ENCODE results near the gene PPP2R1B. TPM values are rescaled to one million over a fixed set of nuclear protein-coding genes. Genes with fewer than 3 reads are reported as not detected.

The PPP2R1B gene
- total RNA-seq, 6 experiments from 2014 or later = 44.5 to 150 (median 59.6) TPM

GRCh38 chr11:111735262-111736116 is 30.7 kb downstream of the PPP2R1B start:
- intact Hi-C loops (cut with DNase I) = loop anchor here in 1 of 2 donors (5.0 kb wide), 1 partner anchor 37 kb away; no protein-coding TSS in a partner anchor
- Histone ChIP-seq H3K27ac (peak overlapping the region; percentile 93 to 99 (median 99)), H3K4me1 (peaks cover 7 to 78% (median 41%) of the 10 kb centered on the region in 4 donors), H3K4me3 (peak overlapping the region in 2 of 3 donors; percentile 43 to 48), H3K9me3 (no peaks in the 10 kb centered on the region), H3K36me3 (peaks cover 0 to 4% (median under 1%) of the 10 kb centered on the region in 4 donors), H3K27me3 (no peaks in the 10 kb centered on the region)
- DNase-seq (peak; percentile 79 to 87 (median 85)), ATAC-seq (peak; percentile 37 to 53 (median 48))
- 26% methylated on average over 6 of the region's 19 CpGs for WGBS (ENCODE audit: insufficient coverage, low coverage, low lambda C conversion rate, missing lambda C conversion rate)
- TF ChIP-seq CTCF (IDR thresholded peaks at IDR 0.05) = no peak
- peak; percentile 65 for TF ChIP-seq POLR2A (IDR thresholded peaks at IDR 0.05)

GRCh38 chr11:111734954-111735261 is 31.3 kb downstream of the PPP2R1B start:
- no peaks in the 10 kb centered on the region for H3K27me3 ChIP-seq
- no peaks in the 10 kb centered on the region for H3K36me3 ChIP-seq
- DNase-seq = no peak
- no peak for ATAC-seq
- TF ChIP-seq CTCF (IDR thresholded peaks at IDR 0.05) (no peak), POLR2A (IDR thresholded peaks at IDR 0.05) (no peak)
- WGBS (ENCODE audit: insufficient coverage, low coverage, low lambda C conversion rate, missing lambda C conversion rate) = 58% methylated on average over 5 of the region's 6 CpGs
- H3K27ac ChIP-seq = peak overlapping the region; percentile 93 to 99 (median 99)
- no peaks in the 10 kb centered on the region for H3K9me3 ChIP-seq
- intact Hi-C loops (cut with DNase I) = loop anchor here in 1 of 2 donors (5.0 kb wide), 1 partner anchor 37 kb away; no protein-coding TSS in a partner anchor
- no peak overlapping the region for H3K4me3 ChIP-seq
- peaks cover 10 to 84% (median 43%) of the 10 kb centered on the region in 4 donors for H3K4me1 ChIP-seq

GRCh38 chr11:111734101-111734953 is 31.9 kb downstream of the PPP2R1B start:
- Histone ChIP-seq H3K36me3 (no peaks in the 10 kb centered on the region), H3K27me3 (no peaks in the 10 kb centered on the region), H3K4me1 (peaks cover 10 to 84% (median 42%) of the 10 kb centered on the region in 4 donors), H3K4me3 (no peak overlapping the region), H3K9me3 (no peaks in the 10 kb centered on the region), H3K27ac (peak overlapping the region; percentile 93 to 99 (median 99))
- DNase-seq (no peak), ATAC-seq (no peak)
- intact Hi-C loops (cut with DNase I) = no loop called here
- TF ChIP-seq CTCF (IDR thresholded peaks at IDR 0.05) = no peak
- no peak for TF ChIP-seq POLR2A (IDR thresholded peaks at IDR 0.05)
- 83% methylated on average over 2 of the region's 8 CpGs for WGBS (ENCODE audit: insufficient coverage, low coverage, low lambda C conversion rate, missing lambda C conversion rate)

GRCh38 chr11:111733611-111734088 is 32.5 kb downstream of the PPP2R1B start:
- Histone ChIP-seq H3K27ac (peak overlapping the region; percentile 93 to 99 (median 99)), H3K36me3 (no peaks in the 10 kb centered on the region), H3K4me3 (no peak overlapping the region), H3K27me3 (no peaks in the 10 kb centered on the region), H3K4me1 (peaks cover 8 to 84% (median 39%) of the 10 kb centered on the region in 4 donors), H3K9me3 (no peaks in the 10 kb centered on the region)
- peak in 1 of 4 donors; percentile 1 for ATAC-seq
- intact Hi-C loops (cut with DNase I) = no loop called here
- TF ChIP-seq POLR2A (IDR thresholded peaks at IDR 0.05) (no peak), CTCF (IDR thresholded peaks at IDR 0.05) (no peak)
- DNase-seq = peak in 2 of 3 donors; percentile 42 to 60
- 29% methylated on average over 3 of the region's 9 CpGs for WGBS (ENCODE audit: insufficient coverage, low coverage, low lambda C conversion rate, missing lambda C conversion rate)
